C4-2B (cell line): ENCODE measurements around the gene TSHZ3.

Experiments
- H3K27ac ChIP-seq: fragments of 450-650 bp; 2 replicates; pipeline ENCODE4 v1.5.1; 2017
- CTCF ChIP-seq: fragments of 450-650 bp; conservative IDR thresholded peaks from 2 replicates; pipeline ENCODE4 v1.5.1; 2017; ENCODE audit warnings: mild to moderate bottlenecking
- ZFX ChIP-seq: fragments of 450-650 bp; IDR thresholded peaks from 2 replicates; pipeline ENCODE4 v1.6.1; 2017

TSHZ3 gene

GRCh38 chr19:31255174-31255799 is 93.9 kb downstream of the TSHZ3 start:
- no peak overlapping the region for H3K27ac ChIP-seq
- no peak for TF ChIP-seq CTCF
- TF ChIP-seq ZFX, result no peak

- H3K27ac ChIP-seq, result no peak overlapping the region
- TF ChIP-seq ZFX, result no peak
- no peak for TF ChIP-seq CTCF
Measured at GRCh38 chr19:31254611-31255010, 94.6 kb downstream of the TSHZ3 start.

GRCh38 chr19:31254180-31254551 is 95.1 kb downstream of the TSHZ3 start:
- H3K27ac ChIP-seq, result no peak overlapping the region
- TF ChIP-seq ZFX, result no peak
- no peak for TF ChIP-seq CTCF

- TF ChIP-seq CTCF, result no peak
- TF ChIP-seq ZFX, result no peak
- H3K27ac ChIP-seq, result no peak overlapping the region
Measured at GRCh38 chr19:31253526-31254179, 95.6 kb downstream of the TSHZ3 start.

- TF ChIP-seq ZFX, result no peak
- no peak overlapping the region for H3K27ac ChIP-seq
Measured at GRCh38 chr19:31252441-31252840, 96.8 kb downstream of the TSHZ3 start.

GRCh38 chr19:31249217-31249616 is 100.0 kb downstream of the TSHZ3 start:
- TF ChIP-seq CTCF (peak; percentile 74), ZFX (no peak)
- H3K27ac ChIP-seq, result no peak overlapping the region

GRCh38 chr19:31235806-31236205 is 113.4 kb downstream of the TSHZ3 start:
- TF ChIP-seq CTCF (no peak), ZFX (no peak)
- no peak overlapping the region for H3K27ac ChIP-seq

GRCh38 chr19:31233295-31233800 is 115.9 kb downstream of the TSHZ3 start:
- H3K27ac ChIP-seq, result no peak overlapping the region
- TF ChIP-seq CTCF (no peak), ZFX (no peak)
